ENCODE measurements around the gene SH3RF1. TPM values are rescaled to one million over a fixed set of nuclear protein-coding genes. Genes with fewer than 3 reads are reported as not detected.
"Not testable (repeated sequence)": the region's sequence is repeated elsewhere in the genome, so short reads cannot be mapped to it uniquely, and the experiment has no call there.

SH3RF1 gene
- total and polyA plus RNA-seq, 10 of the 15 experiments (the other 5 are each of a cell fraction or from before 2014, with no cell fraction given), result 4.5 to 22.5 (median 10.4) TPM

DNA sequence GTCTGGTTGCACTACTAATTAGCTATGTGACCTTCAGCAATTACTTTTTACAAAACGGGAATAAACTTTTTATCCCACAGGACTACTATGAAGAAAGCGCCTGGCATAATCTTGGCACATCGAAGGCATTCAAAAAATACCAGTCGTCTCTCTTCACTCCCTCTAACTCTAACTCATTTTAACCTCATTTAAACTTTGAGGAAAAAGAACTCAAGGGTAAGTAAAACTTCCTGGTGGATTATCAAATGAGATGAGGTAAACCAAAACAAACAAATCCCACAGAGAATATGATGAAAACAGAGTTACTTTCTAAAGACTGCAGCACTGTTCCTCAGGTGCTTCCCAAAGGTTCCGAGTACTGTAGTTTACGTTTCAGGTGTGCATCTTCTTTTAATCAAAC, 66.9 kb downstream of the SH3RF1 start:
- FAIRE-seq (no peak), ATAC-seq (no peak), DNase-seq (ENCODE audit: low read depth, low spot score) (no peak)
- ChIA-PET CTCF (interaction anchor here (0.5 to 1.9 kb wide), 4 partner anchors 9 to 1019 kb away, joined by 3 to 8 read pairs (median 4); no protein-coding TSS in a partner anchor), RAD21 (ENCODE audit: unreplicated experiment) (interaction anchor here (0.6 to 1.8 kb wide), 2 partner anchors 14 to 92 kb away, joined by 3 to 7 read pairs; no protein-coding TSS in a partner anchor), SMC1A (ENCODE audit: uncharacterized antibody, unreplicated experiment) (interaction anchor here (1.1 to 3.3 kb wide), 7 partner anchors 10 to 282 kb away, joined by 4 to 16 read pairs (median 4); no protein-coding TSS in a partner anchor), POLR2A (interaction anchor here (0.7 kb wide), 1 partner anchor 9 kb away, joined by 3 read pairs; no protein-coding TSS in a partner anchor)
- no peak overlapping the region for H3K4me3 ChIP-seq
- H2AFZ ChIP-seq (ENCODE audit: control insufficient read depth, low read depth, low read length), result no peak overlapping the region
- 96% methylated on average over 6 of the region's 6 CpGs for WGBS (ENCODE audit: insufficient coverage, insufficient replicate concordance, low lambda C conversion rate, missing lambda C conversion rate)
- H3K9ac ChIP-seq (ENCODE audit: control insufficient read depth, insufficient read depth, low read length), result no peak overlapping the region
- no peaks in the 10 kb centered on the region for H3K27me3 ChIP-seq (replicated peaks in 1 of 2; ENCODE audit: control insufficient read depth in 2 of 2, insufficient read depth in 2 of 2, low read length in 1 of 2)
- in situ Hi-C loops (cut with MboI), result no loop called here
- intact Hi-C loops (cut with micrococcal nuclease; ENCODE audit: unreplicated experiment), result no loop called here
- H3K27ac ChIP-seq (ENCODE audit: control insufficient read depth, insufficient read depth), result no peak overlapping the region
- no TSS peak for BruUV-seq (replicated peaks)
- TF ChIP-seq EED (IDR thresholded peaks at IDR 0.05; ENCODE audit: low read depth) (no peak), HCFC1 (IDR thresholded peaks at IDR 0.05; ENCODE audit: low read length) (no peak), TCF12 (IDR thresholded peaks at IDR 0.05; ENCODE audit: low read depth, low read length) (no peak), CBX5 (IDR thresholded peaks at IDR 0.05; ENCODE audit: low read depth) (no peak), IRF4 (IDR thresholded peaks at IDR 0.05; ENCODE audit: low read depth, low read length) (no peak), TCF7 (IDR thresholded peaks at IDR 0.05; ENCODE audit: borderline replicate concordance) (no peak), RCOR1 (conservative IDR thresholded peaks at IDR 0.05; ENCODE audit: low read depth, low read length) (no peak), SMARCA5 (IDR thresholded peaks at IDR 0.05) (no peak)
- peaks cover 0 to 4% of the 10 kb centered on the region in 2 experiments; a peak in 1 of 4 replicates for H3K36me3 ChIP-seq (ENCODE audit: control insufficient read depth in 2 of 2, insufficient read depth in 2 of 2, low read length in 1 of 2)
- peaks cover 5% of the 10 kb centered on the region; the same call in 1 of the 2 replicates for H3K79me2 ChIP-seq (ENCODE audit: control insufficient read depth, insufficient read depth, low read length)
- H3K4me2 ChIP-seq (ENCODE audit: control insufficient read depth, insufficient read depth), result no peak overlapping the region
- H3K9me3 ChIP-seq (replicated peaks; ENCODE audit: control insufficient read depth, insufficient read depth, low read length), result no peaks in the 10 kb centered on the region
- no peaks in the 10 kb centered on the region for H3K4me1 ChIP-seq (ENCODE audit: control insufficient read depth, insufficient read depth, low read length)
- H4K20me1 ChIP-seq (ENCODE audit: control insufficient read depth, insufficient read depth), result no peaks in the 10 kb centered on the region

DNA sequence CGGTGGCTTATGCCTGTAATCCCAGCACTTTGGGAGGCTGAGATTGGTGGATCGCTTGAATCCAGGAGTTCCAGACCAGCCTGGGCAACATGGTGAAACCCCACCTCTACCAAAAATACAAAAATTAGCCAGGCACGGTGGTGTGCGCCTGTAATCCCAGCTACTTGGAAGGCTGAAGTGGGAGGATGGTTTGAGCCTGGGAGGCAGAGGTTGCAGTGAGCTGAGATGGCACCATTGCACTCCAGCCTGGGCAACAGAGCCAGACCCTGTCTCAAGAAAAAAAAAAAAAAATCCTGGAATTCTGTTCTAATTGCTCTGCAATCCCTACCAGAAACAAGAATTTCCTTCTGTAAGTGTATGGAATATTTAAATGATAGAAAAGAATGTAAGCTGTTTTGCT, 67.5 kb downstream of the SH3RF1 start:
- H3K79me2 ChIP-seq (ENCODE audit: control insufficient read depth, insufficient read depth, low read length); H3K27ac ChIP-seq (ENCODE audit: control insufficient read depth, insufficient read depth); H3K4me2 ChIP-seq (ENCODE audit: control insufficient read depth, insufficient read depth); H3K27me3 ChIP-seq (replicated peaks in 1 of 2; ENCODE audit: control insufficient read depth in 2 of 2, insufficient read depth in 2 of 2, low read length in 1 of 2); H3K4me3 ChIP-seq; H3K36me3 ChIP-seq (ENCODE audit: control insufficient read depth in 2 of 2, insufficient read depth in 2 of 2, low read length in 1 of 2); H3K4me1 ChIP-seq (ENCODE audit: control insufficient read depth, insufficient read depth, low read length); DNase-seq (ENCODE audit: low read depth, low spot score); ATAC-seq; H4K20me1 ChIP-seq (ENCODE audit: control insufficient read depth, insufficient read depth); BruUV-seq (replicated peaks); H3K9me3 ChIP-seq (replicated peaks; ENCODE audit: control insufficient read depth, insufficient read depth, low read length); H2AFZ ChIP-seq (ENCODE audit: control insufficient read depth, low read depth, low read length); FAIRE-seq; in situ Hi-C loops (cut with MboI); H3K9ac ChIP-seq (ENCODE audit: control insufficient read depth, insufficient read depth, low read length); intact Hi-C loops (cut with micrococcal nuclease; ENCODE audit: unreplicated experiment): not testable (repeated sequence)
- ChIA-PET POLR2A (interaction anchor here (0.7 to 2.1 kb wide), 4 partner anchors 8 to 16 kb away, joined by 3 to 6 read pairs (median 4); no protein-coding TSS in a partner anchor), CTCF (interaction anchor here (0.6 to 1.9 kb wide), 8 partner anchors 10 to 282 kb away, joined by 3 to 8 read pairs (median 4); partner anchors contain the start of gene SH3RF1), SMC1A (ENCODE audit: uncharacterized antibody, unreplicated experiment) (interaction anchor here (1.0 to 3.3 kb wide), 15 partner anchors 10 to 282 kb away, joined by 3 to 21 read pairs (median 5); no protein-coding TSS in a partner anchor), RAD21 (ENCODE audit: unreplicated experiment) (interaction anchor here (0.6 to 3.3 kb wide), 5 partner anchors 13 to 92 kb away, joined by 3 to 19 read pairs (median 4); no protein-coding TSS in a partner anchor)
- 77% methylated on average over 4 of the region's 4 CpGs for WGBS (ENCODE audit: insufficient coverage, insufficient replicate concordance, low lambda C conversion rate, missing lambda C conversion rate)

Data from GM12878 (cell line).